GM23338 (cell line): ENCODE results near the gene RIN3. TPM values are rescaled to one million over a fixed set of nuclear protein-coding genes. Genes with fewer than 3 reads are reported as not detected.

Source experiments
- ATAC-seq: fragments of 200-7000 bp; cut with Tn5 transposase; 3 replicates; pipeline ENCODE4 v1.9.1; 2020
- DNase-seq: peaks from one replicate; pipeline ENCODE4 v3.0.0-alpha.2; 2015; ENCODE audit warnings: low spot score
- H2AFZ ChIP-seq: fragments of 200-600 bp; sonication (generic); 2 replicates; pipeline ENCODE4 v1.8.0; 2016; ENCODE audit warnings: antibody characterized with exemption, mild to moderate bottlenecking, moderate library complexity
- H3F3A ChIP-seq: fragments of 200-600 bp; sonication (generic); replicated peaks from 2 replicates; pipeline ENCODE4 v1.8.0; 2017; ENCODE audit warnings: antibody characterized with exemption, mixed run types, low read depth
- H3K27ac ChIP-seq: fragments of 200-600 bp; sonication (generic); 2 replicates; pipeline ENCODE4 v1.6.1; 2016; ENCODE audit warnings: low read depth
- H3K27me3 ChIP-seq: fragments of 200-600 bp; sonication (generic); 2 replicates; pipeline ENCODE4 v1.8.0; 2016; ENCODE audit warnings: mild to moderate bottlenecking, mixed run types, moderate library complexity; ENCODE audit not compliant: insufficient read depth
- H3K36me3 ChIP-seq: fragments of 200-600 bp; sonication (generic); 2 replicates; pipeline ENCODE4 v1.8.0; 2016; ENCODE audit warnings: mild to moderate bottlenecking; ENCODE audit not compliant: insufficient read depth
- H3K4me1 ChIP-seq: fragments of 200-600 bp; sonication (generic); 2 replicates; pipeline ENCODE4 v1.8.0; 2016; ENCODE audit warnings: mild to moderate bottlenecking, moderate library complexity; ENCODE audit not compliant: insufficient read depth
- H3K4me2 ChIP-seq: fragments of 200-600 bp; sonication (generic); 2 replicates; pipeline ENCODE4 v1.7.1; 2017; ENCODE audit warnings: mixed run types
- H3K4me3 ChIP-seq: fragments of 200-600 bp; sonication (generic); 2 replicates; pipeline ENCODE4 v1.6.1; 2016; ENCODE audit warnings: mixed run types
- H3K79me2 ChIP-seq: fragments of 200-600 bp; sonication (generic); replicated peaks from 2 replicates; pipeline ENCODE4 v1.8.0; 2017; ENCODE audit warnings: mild to moderate bottlenecking; ENCODE audit not compliant: insufficient read depth
- H3K9me2 ChIP-seq: fragments of 200-600 bp; sonication (generic); 2 replicates; pipeline ENCODE4 v1.8.0; 2017; ENCODE audit not compliant: insufficient read depth
- H4K20me1 ChIP-seq: fragments of 200-600 bp; sonication (generic); replicated peaks from 2 replicates; pipeline ENCODE4 v1.8.0; 2017; ENCODE audit warnings: mild to moderate bottlenecking; ENCODE audit not compliant: insufficient read depth
- H3K27ac Mint-ChIP-seq: 2 replicates; pipeline ENCODE4 v1.8.0; 2020; ENCODE audit warnings: inconsistent platforms, mild to moderate bottlenecking, moderate library complexity, mixed read lengths
- H3K27me3 Mint-ChIP-seq: 3 replicates; pipeline ENCODE4 v1.8.0; 2022; ENCODE audit warnings: low read depth, mild to moderate bottlenecking, moderate library complexity, mixed read lengths, inconsistent platforms; ENCODE audit not compliant: insufficient read depth, poor library complexity
- H3K36me3 Mint-ChIP-seq: 3 replicates; pipeline ENCODE4 v1.8.0; 2021; ENCODE audit warnings: low read depth, mild to moderate bottlenecking, inconsistent platforms, moderate library complexity, mixed read lengths
- H3K4me1 Mint-ChIP-seq: 3 replicates; pipeline ENCODE4 v1.8.0; 2020; ENCODE audit warnings: mild to moderate bottlenecking, inconsistent platforms, mixed read lengths
- H3K4me3 Mint-ChIP-seq: 3 replicates; pipeline ENCODE4 v1.8.0; 2021; ENCODE audit warnings: moderate library complexity, mild to moderate bottlenecking, inconsistent platforms, mixed read lengths
- H3K9me3 Mint-ChIP-seq: 3 replicates; pipeline ENCODE4 v1.8.0; 2020; ENCODE audit warnings: moderate library complexity, mild to moderate bottlenecking, inconsistent platforms, mixed read lengths
- CREB1 ChIP-seq: fragments of 250-450 bp; sonication (Bioruptor Pico); IDR thresholded peaks from 2 replicates; pipeline ENCODE4 v1.5.0; 2020; ENCODE audit warnings: low read depth, mild to moderate bottlenecking, moderate library complexity
- CTCF ChIP-seq, 2 experiments: fragments of 200-600 bp in 1 of 2; sonication (generic) in 1 of 2; conservative IDR thresholded peaks; 2 replicates each; pipeline versions ENCODE4 v1.5.1 to v1.6.1; 2016 to 2017; ENCODE audit warnings: antibody characterized with exemption in 2 of 2, low read depth in 2 of 2, mild to moderate bottlenecking in 2 of 2, moderate library complexity in 1 of 2
- EZH2 ChIP-seq: fragments of 200-600 bp; sonication (generic); IDR thresholded peaks from one replicate; pipeline ENCODE4 v1.8.0; 2017; ENCODE audit warnings: antibody characterized with exemption, mild to moderate bottlenecking, low read depth; ENCODE audit not compliant: unreplicated experiment
- EZH2phosphoT487 ChIP-seq: fragments of 200-600 bp; sonication (generic); IDR thresholded peaks from one replicate; pipeline ENCODE4 v1.8.1; 2018; ENCODE audit warnings: antibody characterized with exemption; ENCODE audit not compliant: unreplicated experiment
- JUNB ChIP-seq: IDR thresholded peaks from one replicate; pipeline ENCODE4 v1.6.1; 2016; ENCODE audit warnings: antibody characterized with exemption; ENCODE audit not compliant: unreplicated experiment
- NANOG ChIP-seq: IDR thresholded peaks from 2 replicates; pipeline ENCODE4 v1.6.1; 2016; ENCODE audit warnings: antibody characterized with exemption, borderline replicate concordance
- POLR2AphosphoS5 ChIP-seq: IDR thresholded peaks from 2 replicates; pipeline ENCODE4 v1.6.1; 2016; ENCODE audit warnings: antibody characterized with exemption, low read depth
- ZNF114 ChIP-seq: fragments of 250-450 bp; sonication (Bioruptor Pico); IDR thresholded peaks from 2 replicates; pipeline ENCODE4 v1.5.0; 2020; ENCODE audit warnings: mild to moderate bottlenecking, moderate library complexity
- ZNF331 ChIP-seq: fragments of 250-450 bp; sonication (Bioruptor Pico); IDR thresholded peaks from 2 replicates; pipeline ENCODE4 v1.5.0; 2020; ENCODE audit warnings: low read depth, mild to moderate bottlenecking, moderate library complexity
- polyA plus RNA-seq: library from polyadenylated mRNA; unstranded; fragments of >200 nt; fragmentation: Nextera tagmentation; extraction: Ambion mirVana; gene quantifications from 2 replicates; pipeline ENCODE4 v1.2.1, GENCODE V29; 2016
- total RNA-seq: library from RNA; depleted of rRNA; stranded (reverse); fragments of >200 nt; shearing (Covaris generic); gene quantifications from 2 replicates; pipeline ENCODE4 v1.2.3, GENCODE V29; 2014

RIN3 gene
- total and polyA plus RNA-seq, 2 experiments from 2014 or later = 0.97 to 1.5 TPM

GRCh38 chr14:92635031-92635430, 121.5 kb downstream of the RIN3 start:
- no peak for TF ChIP-seq CREB1 (CRISPR knock-in tag)
- TF ChIP-seq CTCF (conservative IDR thresholded peaks at IDR 0.05; ENCODE audit: low read depth in 2 of 2) = no peak
- TF ChIP-seq JUNB = no peak
- TF ChIP-seq EZH2phosphoT487 = no peak
- TF ChIP-seq ZNF331 = no peak
- DNase-seq (no peak), ATAC-seq (no peak)
- no peak overlapping the region for H3K4me2 ChIP-seq
- Mint-ChIP-seq H3K36me3 (no peaks in the 10 kb centered on the region), H3K27ac (no peak overlapping the region), H3K27me3 (no peaks in the 10 kb centered on the region), H3K4me3 (no peak overlapping the region), H3K9me3 (no peaks in the 10 kb centered on the region), H3K4me1 (no peaks in the 10 kb centered on the region)
- H3K9me2 ChIP-seq = no peaks in the 10 kb centered on the region
- no peak overlapping the region for H2AFZ ChIP-seq
- no peaks in the 10 kb centered on the region for H3K36me3 ChIP-seq
- H3K4me3 ChIP-seq = no peak overlapping the region
- no peaks in the 10 kb centered on the region for H4K20me1 ChIP-seq
- no peaks in the 10 kb centered on the region for H3K27me3 ChIP-seq
- no peak overlapping the region for H3K27ac ChIP-seq
- H3K4me1 ChIP-seq = no peaks in the 10 kb centered on the region
- no peaks in the 10 kb centered on the region for H3F3A ChIP-seq
- no peaks in the 10 kb centered on the region for H3K79me2 ChIP-seq

GRCh38 chr14:92635896-92636295, 122.3 kb downstream of the RIN3 start:
- H4K20me1 ChIP-seq = no peaks in the 10 kb centered on the region
- ATAC-seq (no peak), DNase-seq (no peak)
- no peak overlapping the region for H3K4me2 ChIP-seq
- no peaks in the 10 kb centered on the region for H3K4me1 ChIP-seq
- TF ChIP-seq NANOG = no peak
- no peak for TF ChIP-seq EZH2
- H3K27ac ChIP-seq = no peak overlapping the region
- no peak overlapping the region for H2AFZ ChIP-seq
- H3K4me3 ChIP-seq = no peak overlapping the region
- H3F3A ChIP-seq = no peaks in the 10 kb centered on the region
- Mint-ChIP-seq H3K27ac (peak overlapping the region; percentile 34; the same call in 1 of the 2 replicates), H3K4me3 (no peak overlapping the region), H3K4me1 (no peaks in the 10 kb centered on the region), H3K27me3 (no peaks in the 10 kb centered on the region), H3K36me3 (no peaks in the 10 kb centered on the region), H3K9me3 (no peaks in the 10 kb centered on the region)
- H3K79me2 ChIP-seq = no peaks in the 10 kb centered on the region
- no peaks in the 10 kb centered on the region for H3K36me3 ChIP-seq
- H3K9me2 ChIP-seq = no peaks in the 10 kb centered on the region
- H3K27me3 ChIP-seq = no peaks in the 10 kb centered on the region

GRCh38 chr14:92637228-92637627, 123.6 kb downstream of the RIN3 start:
- Histone ChIP-seq H3K27ac (no peak overlapping the region), H4K20me1 (no peaks in the 10 kb centered on the region), H3K27me3 (no peaks in the 10 kb centered on the region), H3K4me1 (no peaks in the 10 kb centered on the region), H3K79me2 (no peaks in the 10 kb centered on the region), H3K36me3 (no peaks in the 10 kb centered on the region), H3K4me3 (no peak overlapping the region), H3K4me2 (no peak overlapping the region), H3F3A (no peaks in the 10 kb centered on the region), H2AFZ (no peak overlapping the region), H3K9me2 (no peaks in the 10 kb centered on the region)
- H3K36me3 Mint-ChIP-seq = no peaks in the 10 kb centered on the region
- H3K27ac Mint-ChIP-seq = no peak overlapping the region
- ATAC-seq (peak; percentile 75), DNase-seq (peak; percentile 31)
- TF ChIP-seq POLR2AphosphoS5 (no peak), ZNF114 (CRISPR knock-in tag) (no peak), ZNF331 (no peak), CREB1 (CRISPR knock-in tag) (no peak), EZH2 (no peak)
- H3K4me1 Mint-ChIP-seq = no peaks in the 10 kb centered on the region
- no peaks in the 10 kb centered on the region for H3K9me3 Mint-ChIP-seq
- H3K27me3 Mint-ChIP-seq = peaks cover 1% of the 10 kb centered on the region
- no peak overlapping the region for H3K4me3 Mint-ChIP-seq
